ENCODE data around the gene FLVCR1.
A peak's percentile ranks its signal among the peaks of the same experiment; 100 is the strongest.
"Not testable (repeated sequence)": the region's sequence is repeated elsewhere in the genome, so short reads cannot be mapped to it uniquely, and the experiment has no call there.

Gene FLVCR1

DNA sequence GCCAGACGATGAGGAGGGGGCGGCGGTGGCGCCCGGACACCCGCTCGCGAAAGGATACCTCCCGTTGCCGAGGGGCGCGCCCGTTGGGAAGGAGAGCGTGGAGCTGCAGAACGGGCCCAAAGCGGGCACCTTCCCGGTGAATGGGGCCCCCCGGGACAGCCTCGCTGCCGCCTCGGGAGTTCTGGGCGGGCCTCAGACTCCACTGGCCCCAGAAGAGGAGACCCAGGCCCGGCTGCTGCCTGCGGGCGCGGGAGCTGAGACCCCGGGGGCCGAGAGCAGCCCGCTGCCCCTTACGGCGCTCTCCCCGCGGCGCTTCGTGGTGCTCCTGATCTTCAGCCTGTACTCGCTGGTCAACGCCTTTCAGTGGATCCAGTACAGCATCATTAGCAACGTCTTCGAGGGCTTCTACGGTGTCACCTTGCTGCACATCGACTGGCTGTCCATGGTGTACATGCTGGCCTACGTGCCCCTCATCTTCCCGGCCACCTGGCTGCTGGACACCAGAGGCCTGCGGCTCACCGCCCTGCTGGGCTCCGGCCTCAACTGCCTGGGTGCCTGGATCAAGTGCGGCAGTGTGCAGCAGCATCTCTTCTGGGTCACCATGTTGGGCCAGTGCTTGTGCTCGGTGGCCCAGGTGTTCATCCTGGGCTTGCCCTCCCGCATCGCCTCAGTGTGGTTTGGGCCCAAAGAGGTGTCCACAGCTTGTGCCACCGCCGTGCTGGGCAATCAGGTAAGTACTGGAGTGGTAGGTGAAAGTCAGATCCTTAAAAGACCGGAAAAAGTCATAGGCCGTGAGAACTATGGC lies 588 bp downstream of the FLVCR1 start:
- Histone ChIP-seq H3K9ac (ENCODE audit: low read length in 5 of 5) (peak overlapping the region in 4 of 5 donors; percentile 75 to 89 (median 80)), H3K4me3 (ENCODE audit: low read depth in 1 of 5, low read length in 5 of 5) (peak overlapping the region; percentile 73 to 93 (median 78)), H3K36me3 (ENCODE audit: control insufficient read depth in 5 of 5, insufficient read depth in 5 of 5, low read length in 5 of 5) (peaks cover 0 to under 1% (median 0%) of the 10 kb centered on the region in 5 donors), H3K9me3 (ENCODE audit: control insufficient read depth in 5 of 5, low read length in 5 of 5) (no peaks in the 10 kb centered on the region), H3K27me3 (ENCODE audit: control insufficient read depth in 5 of 5, insufficient read depth in 4 of 5, low read length in 5 of 5) (no peaks in the 10 kb centered on the region), H3K4me1 (ENCODE audit: control insufficient read depth in 5 of 5, insufficient read depth in 5 of 5, low read length in 5 of 5) (peaks cover 4 to 26% (median 22%) of the 10 kb centered on the region in 5 donors), H3K27ac (ENCODE audit: low read depth, low read length) (peak overlapping the region; percentile 83)

DNA sequence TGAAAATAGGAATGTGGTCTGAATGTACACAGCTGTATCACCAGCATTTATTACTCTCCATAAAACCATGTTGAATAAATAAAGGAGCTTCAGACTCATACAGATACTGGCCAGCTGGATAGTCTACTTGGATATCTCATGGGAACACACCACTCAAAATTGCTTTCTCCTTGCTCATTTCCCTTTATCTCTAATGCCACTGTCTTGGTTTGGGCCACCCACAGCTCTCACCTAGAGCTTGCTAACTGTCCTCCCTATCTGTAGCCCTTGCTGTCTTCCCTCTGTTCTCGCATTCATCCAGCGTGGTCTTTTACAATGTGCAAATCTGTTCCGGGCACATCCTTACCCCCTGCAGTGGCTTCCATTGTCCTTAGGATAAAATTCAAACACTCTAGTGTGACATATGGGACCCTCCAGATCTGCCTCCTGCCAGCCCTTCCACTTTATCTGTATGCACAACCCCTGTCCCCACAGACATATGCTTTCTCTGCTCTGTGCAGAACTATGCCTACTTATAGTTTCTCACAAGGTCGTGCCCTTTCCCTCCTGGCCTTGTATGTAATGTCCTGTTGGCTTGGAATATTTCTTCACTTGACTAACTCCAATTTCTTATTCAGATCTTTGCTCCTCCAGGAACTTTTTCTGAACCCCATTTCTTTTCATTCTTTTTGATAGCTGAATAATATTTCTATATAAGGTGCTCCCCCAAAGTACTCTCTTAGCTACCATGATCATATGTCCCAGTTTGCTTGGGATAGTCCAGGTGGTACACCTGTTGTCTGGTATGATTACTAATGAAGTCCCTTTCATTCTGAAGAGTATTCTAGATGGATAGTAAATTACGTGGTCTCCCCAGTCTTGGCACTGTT lies 2.9 kb downstream of the FLVCR1 start:
- no peak overlapping the region for H3K27ac ChIP-seq (ENCODE audit: low read depth, low read length)

GRCh38 chr1:212862111-212862690 lies 4.1 kb downstream of the FLVCR1 start:
- Histone ChIP-seq H3K4me1 (ENCODE audit: control insufficient read depth in 5 of 5, insufficient read depth in 5 of 5, low read length in 5 of 5) (peaks cover 4 to 19% (median 17%) of the 10 kb centered on the region in 5 donors), H3K27ac (ENCODE audit: low read depth, low read length) (no peak overlapping the region), H3K27me3 (ENCODE audit: control insufficient read depth in 5 of 5, insufficient read depth in 4 of 5, low read length in 5 of 5) (no peaks in the 10 kb centered on the region), H3K4me3 (ENCODE audit: low read depth in 1 of 5, low read length in 5 of 5) (no peak overlapping the region), H3K9me3 (ENCODE audit: control insufficient read depth in 5 of 5, low read length in 5 of 5) (no peaks in the 10 kb centered on the region), H3K36me3 (ENCODE audit: control insufficient read depth in 5 of 5, insufficient read depth in 5 of 5, low read length in 5 of 5) (peaks cover 0 to 6% (median 4%) of the 10 kb centered on the region in 5 donors), H3K9ac (ENCODE audit: low read length in 5 of 5) (no peak overlapping the region)

More for the DNA sequence above, 2.9 kb downstream of the FLVCR1 start:
- no peak overlapping the region for H3K9ac ChIP-seq (ENCODE audit: low read length in 5 of 5)
- peaks cover 4 to 26% (median 22%) of the 10 kb centered on the region in 5 donors for H3K4me1 ChIP-seq (ENCODE audit: control insufficient read depth in 5 of 5, insufficient read depth in 5 of 5, low read length in 5 of 5)
- H3K4me3 ChIP-seq (ENCODE audit: low read depth in 1 of 5, low read length in 5 of 5), result no peak overlapping the region
- H3K36me3 ChIP-seq (ENCODE audit: control insufficient read depth in 5 of 5, insufficient read depth in 5 of 5, low read length in 5 of 5), result peaks cover 0 to 6% (median 4%) of the 10 kb centered on the region in 5 donors
- no peaks in the 10 kb centered on the region for H3K9me3 ChIP-seq (ENCODE audit: control insufficient read depth in 5 of 5, low read length in 5 of 5)
- no peaks in the 10 kb centered on the region for H3K27me3 ChIP-seq (ENCODE audit: control insufficient read depth in 5 of 5, insufficient read depth in 4 of 5, low read length in 5 of 5)

- H3K9me3 ChIP-seq (ENCODE audit: control insufficient read depth in 5 of 5, low read length in 5 of 5); H3K4me3 ChIP-seq (ENCODE audit: low read depth in 1 of 5, low read length in 5 of 5); H3K27me3 ChIP-seq (ENCODE audit: control insufficient read depth in 5 of 5, insufficient read depth in 4 of 5, low read length in 5 of 5); H3K9ac ChIP-seq (ENCODE audit: low read length in 5 of 5); H3K27ac ChIP-seq (ENCODE audit: low read depth, low read length); H3K36me3 ChIP-seq (ENCODE audit: control insufficient read depth in 5 of 5, insufficient read depth in 5 of 5, low read length in 5 of 5): not testable (repeated sequence)
- peaks cover 4 to 14% (median 13%) of the 10 kb centered on the region in 5 donors for H3K4me1 ChIP-seq (ENCODE audit: control insufficient read depth in 5 of 5, insufficient read depth in 5 of 5, low read length in 5 of 5)
Measured at GRCh38 chr1:212863345-212863744, 5.3 kb downstream of the FLVCR1 start.

DNA sequence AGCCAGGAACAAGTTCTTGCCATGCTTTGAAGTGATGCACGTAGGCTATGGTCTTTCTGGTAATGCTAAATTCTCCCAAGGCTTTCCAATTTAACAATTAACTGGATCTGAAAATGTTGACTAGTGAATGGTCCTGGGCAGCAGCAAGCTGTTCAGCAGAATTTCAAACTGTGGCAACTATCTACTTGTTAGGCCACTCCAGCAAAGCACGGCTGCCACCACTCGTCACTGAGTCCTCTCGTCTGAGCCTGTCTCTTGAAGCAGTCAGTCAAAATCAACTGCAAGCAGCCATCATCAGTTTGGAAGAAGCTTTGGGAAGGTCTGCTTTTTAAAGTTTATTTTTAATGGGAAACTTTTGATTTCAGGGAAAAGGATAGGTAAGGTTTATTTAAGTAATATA lies 6.1 kb downstream of the FLVCR1 start:
- peaks cover 0 to 6% (median 5%) of the 10 kb centered on the region in 5 donors for H3K4me1 ChIP-seq (ENCODE audit: control insufficient read depth in 5 of 5, insufficient read depth in 5 of 5, low read length in 5 of 5)
- no peaks in the 10 kb centered on the region for H3K27me3 ChIP-seq (ENCODE audit: control insufficient read depth in 5 of 5, insufficient read depth in 4 of 5, low read length in 5 of 5)
- no peak overlapping the region for H3K4me3 ChIP-seq (ENCODE audit: low read depth in 1 of 5, low read length in 5 of 5)
- H3K9ac ChIP-seq (ENCODE audit: low read length in 5 of 5), result no peak overlapping the region
- H3K9me3 ChIP-seq (ENCODE audit: control insufficient read depth in 5 of 5, low read length in 5 of 5), result no peaks in the 10 kb centered on the region
- no peak overlapping the region for H3K27ac ChIP-seq (ENCODE audit: low read depth, low read length)
- H3K36me3 ChIP-seq (ENCODE audit: control insufficient read depth in 5 of 5, insufficient read depth in 5 of 5, low read length in 5 of 5), result peaks cover 0 to 6% (median 4%) of the 10 kb centered on the region in 5 donors

DNA sequence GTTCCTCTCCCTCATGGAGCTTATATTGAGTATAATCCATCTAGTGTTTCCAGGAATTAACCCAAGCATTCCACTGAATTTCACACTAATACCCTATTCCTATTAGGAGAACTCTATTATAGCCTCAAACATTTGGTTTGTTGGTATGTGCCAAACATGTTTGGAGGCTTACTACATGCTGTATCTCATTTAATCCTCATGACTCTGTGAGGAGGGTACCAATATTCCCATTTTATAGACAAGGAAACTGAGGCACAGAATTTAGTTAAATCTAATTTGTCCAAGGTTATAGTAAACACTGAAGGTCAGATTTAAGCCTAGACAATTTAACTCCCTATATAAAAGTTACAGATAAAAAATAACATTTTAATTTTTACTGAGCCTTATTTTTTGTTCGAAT lies 9.1 kb downstream of the FLVCR1 start:
- H3K27me3 ChIP-seq (ENCODE audit: control insufficient read depth in 5 of 5, insufficient read depth in 4 of 5, low read length in 5 of 5), result no peaks in the 10 kb centered on the region
- peaks cover 0 to 11% (median 4%) of the 10 kb centered on the region in 5 donors for H3K36me3 ChIP-seq (ENCODE audit: control insufficient read depth in 5 of 5, insufficient read depth in 5 of 5, low read length in 5 of 5)
- H3K4me1 ChIP-seq (ENCODE audit: control insufficient read depth in 5 of 5, insufficient read depth in 5 of 5, low read length in 5 of 5), result no peaks in the 10 kb centered on the region
- H3K4me3 ChIP-seq (ENCODE audit: low read depth in 1 of 5, low read length in 5 of 5), result no peak overlapping the region
- no peak overlapping the region for H3K27ac ChIP-seq (ENCODE audit: low read depth, low read length)
- no peak overlapping the region for H3K9ac ChIP-seq (ENCODE audit: low read length in 5 of 5)
- H3K9me3 ChIP-seq (ENCODE audit: control insufficient read depth in 5 of 5, low read length in 5 of 5), result no peaks in the 10 kb centered on the region

- H3K4me3 ChIP-seq (ENCODE audit: low read depth in 1 of 5, low read length in 5 of 5), result no peak overlapping the region
- no peak overlapping the region for H3K9ac ChIP-seq (ENCODE audit: low read length in 5 of 5)
- H3K9me3 ChIP-seq (ENCODE audit: control insufficient read depth in 5 of 5, low read length in 5 of 5), result no peaks in the 10 kb centered on the region
- H3K36me3 ChIP-seq (ENCODE audit: control insufficient read depth in 5 of 5, insufficient read depth in 5 of 5, low read length in 5 of 5), result peaks cover 10 to 31% (median 13%) of the 10 kb centered on the region in 5 donors
- H3K27ac ChIP-seq (ENCODE audit: low read depth, low read length), result no peak overlapping the region
- H3K4me1 ChIP-seq (ENCODE audit: control insufficient read depth in 5 of 5, insufficient read depth in 5 of 5, low read length in 5 of 5), result no peaks in the 10 kb centered on the region
- no peaks in the 10 kb centered on the region for H3K27me3 ChIP-seq (ENCODE audit: control insufficient read depth in 5 of 5, insufficient read depth in 4 of 5, low read length in 5 of 5)
Measured at GRCh38 chr1:212871976-212872375, 13.9 kb downstream of the FLVCR1 start.

DNA sequence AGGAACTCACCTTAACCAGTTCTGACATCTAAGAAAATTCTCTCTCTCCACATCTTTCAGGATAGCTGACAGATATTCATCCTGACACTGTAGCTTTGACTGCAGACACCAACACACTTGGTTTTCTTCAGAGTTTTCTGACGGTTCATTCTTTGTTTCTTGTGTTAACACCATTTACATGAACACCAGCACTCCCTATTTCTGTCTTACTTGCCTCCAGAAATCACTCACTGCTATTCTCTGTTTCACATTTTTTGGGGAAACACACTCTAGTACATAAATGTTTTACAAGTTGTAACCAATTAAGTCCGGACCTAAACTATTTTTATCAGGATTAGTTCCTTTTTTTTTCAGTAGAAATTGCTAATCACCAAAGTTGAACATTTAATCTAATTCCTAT lies 15.4 kb downstream of the FLVCR1 start:
- H3K27me3 ChIP-seq (ENCODE audit: control insufficient read depth in 5 of 5, insufficient read depth in 4 of 5, low read length in 5 of 5), result no peaks in the 10 kb centered on the region
- H3K36me3 ChIP-seq (ENCODE audit: control insufficient read depth in 5 of 5, insufficient read depth in 5 of 5, low read length in 5 of 5), result peaks cover 10 to 34% (median 15%) of the 10 kb centered on the region in 5 donors
- no peak overlapping the region for H3K27ac ChIP-seq (ENCODE audit: low read depth, low read length)
- H3K9me3 ChIP-seq (ENCODE audit: control insufficient read depth in 5 of 5, low read length in 5 of 5), result no peaks in the 10 kb centered on the region
- no peak overlapping the region for H3K9ac ChIP-seq (ENCODE audit: low read length in 5 of 5)
- H3K4me3 ChIP-seq (ENCODE audit: low read depth in 1 of 5, low read length in 5 of 5), result no peak overlapping the region
- no peaks in the 10 kb centered on the region for H3K4me1 ChIP-seq (ENCODE audit: control insufficient read depth in 5 of 5, insufficient read depth in 5 of 5, low read length in 5 of 5)

GRCh38 chr1:212878418-212878817 lies 20.3 kb downstream of the FLVCR1 start:
- peaks cover 4 to 28% (median 11%) of the 10 kb centered on the region in 5 donors for H3K36me3 ChIP-seq (ENCODE audit: control insufficient read depth in 5 of 5, insufficient read depth in 5 of 5, low read length in 5 of 5)

More at GRCh38 chr1:212878418-212878817, 20.3 kb downstream of the FLVCR1 start:
- H3K9ac ChIP-seq (ENCODE audit: low read length in 5 of 5), result no peak overlapping the region
- H3K4me3 ChIP-seq (ENCODE audit: low read depth in 1 of 5, low read length in 5 of 5), result no peak overlapping the region
- H3K27me3 ChIP-seq (ENCODE audit: control insufficient read depth in 5 of 5, insufficient read depth in 4 of 5, low read length in 5 of 5), result no peaks in the 10 kb centered on the region
- no peaks in the 10 kb centered on the region for H3K9me3 ChIP-seq (ENCODE audit: control insufficient read depth in 5 of 5, low read length in 5 of 5)
- no peak overlapping the region for H3K27ac ChIP-seq (ENCODE audit: low read depth, low read length)
- H3K4me1 ChIP-seq (ENCODE audit: control insufficient read depth in 5 of 5, insufficient read depth in 5 of 5, low read length in 5 of 5), result no peaks in the 10 kb centered on the region

Measured in subcutaneous abdominal adipose tissue (tissue), 5 donors.